ENCODE data around the gene CTBP1.

CTBP1 gene

GRCh38 chr4:1209821-1210220, 39.1 kb downstream of the CTBP1 start:
- DNase-seq (ENCODE audit: low read depth), result no peak

- no peak for DNase-seq (ENCODE audit: low read depth)
Measured at GRCh38 chr4:1208970-1209704, 39.8 kb downstream of the CTBP1 start.

DNA sequence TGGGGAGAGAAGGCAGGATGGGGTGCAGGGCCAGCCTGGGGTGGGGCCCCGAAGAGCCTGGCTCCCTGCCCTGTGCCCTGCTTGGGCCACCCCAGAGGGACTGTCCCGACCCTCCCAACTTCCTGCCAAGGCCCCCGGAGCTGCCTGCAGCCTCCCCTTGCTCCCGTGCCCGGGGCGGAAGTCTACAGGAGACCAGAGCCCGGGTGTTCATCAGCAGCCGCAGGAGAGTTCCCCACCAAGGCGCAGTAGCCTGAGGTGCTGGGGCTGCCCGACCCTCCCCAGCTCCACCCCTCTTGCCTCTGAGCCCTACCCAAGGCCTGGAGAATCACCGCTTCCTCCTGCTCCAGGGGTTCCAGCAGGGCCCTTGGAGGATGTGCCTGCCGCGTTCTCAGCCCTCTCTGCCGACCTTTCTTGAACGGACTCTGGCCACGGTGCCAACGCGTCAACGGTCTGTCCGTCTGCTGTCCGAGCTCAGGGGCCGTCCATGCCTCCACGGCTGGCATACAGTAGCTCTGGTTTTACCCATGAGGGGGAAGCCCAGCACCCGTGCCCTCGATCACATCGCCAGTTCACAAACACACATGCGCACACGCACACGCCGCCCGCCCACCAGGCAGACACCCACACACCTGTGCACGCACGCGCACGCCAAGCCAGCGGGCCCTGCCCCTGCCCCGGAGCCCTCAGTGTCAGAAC, 40.5 kb downstream of the CTBP1 start:
- DNase-seq (ENCODE audit: low read depth), result no peak

- no peak for DNase-seq (ENCODE audit: low read depth)
Measured at GRCh38 chr4:1207603-1208265, 41.2 kb downstream of the CTBP1 start.

DNA sequence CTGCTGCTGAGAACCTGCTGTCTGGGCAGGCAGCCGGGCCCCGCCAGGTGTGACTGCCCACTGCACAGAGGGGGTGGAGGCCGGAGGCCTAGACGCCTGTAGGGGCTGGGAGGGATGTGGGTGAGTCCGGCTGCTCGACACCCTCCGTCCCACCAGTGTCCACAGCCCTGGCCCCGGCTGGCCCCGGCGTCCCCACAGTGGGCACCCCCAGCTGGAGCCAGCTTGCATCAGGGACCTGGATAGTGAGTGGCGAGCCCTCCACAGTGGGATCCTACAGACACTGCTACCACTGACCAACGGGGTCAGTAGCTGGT, 41.8 kb downstream of the CTBP1 start:
- DNase-seq (ENCODE audit: low read depth), result no peak

DNA sequence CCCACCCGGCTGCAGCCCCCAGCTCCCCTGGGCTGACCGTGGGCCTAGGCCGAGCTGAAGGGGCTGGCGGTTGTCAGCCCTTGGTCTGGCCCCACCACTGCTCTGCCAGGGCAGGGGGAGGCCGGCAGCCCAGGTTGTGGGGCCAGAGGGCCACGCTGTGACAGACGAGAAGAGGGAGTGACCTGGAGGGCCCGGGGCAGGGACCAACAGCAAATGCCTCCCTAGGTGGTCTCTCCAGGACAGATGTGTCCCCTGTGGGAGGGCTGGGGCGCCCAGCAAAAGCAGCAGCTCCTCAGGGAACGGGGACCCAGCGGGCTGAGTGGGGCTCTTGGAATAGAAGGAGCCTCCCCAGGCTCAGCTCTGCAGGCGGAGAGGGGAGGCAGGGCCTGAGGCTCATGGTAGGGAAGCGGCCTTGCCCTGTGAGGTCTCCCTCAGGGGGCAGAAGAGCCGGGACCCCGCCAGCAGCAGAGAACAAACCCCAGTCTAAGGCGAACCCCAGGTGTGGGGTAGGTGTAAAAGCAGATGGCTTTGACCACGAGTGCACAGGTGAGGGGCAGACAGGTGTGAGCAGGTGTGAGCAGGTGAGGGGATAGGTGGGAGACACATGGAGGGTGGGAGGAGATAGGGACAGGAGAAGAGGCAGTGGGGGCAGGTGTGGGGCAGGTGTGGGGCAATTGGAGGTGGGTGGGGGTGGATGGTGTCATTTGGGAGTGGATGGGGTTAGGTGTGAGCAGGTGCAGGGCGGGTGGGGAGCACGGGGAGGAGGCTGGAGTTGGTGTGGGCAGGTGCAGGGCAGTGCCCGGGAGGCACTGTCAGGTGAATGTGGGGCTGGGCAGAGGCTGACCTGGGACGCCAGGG, 42.4 kb downstream of the CTBP1 start:
- DNase-seq (ENCODE audit: low read depth), result no peak

DNA sequence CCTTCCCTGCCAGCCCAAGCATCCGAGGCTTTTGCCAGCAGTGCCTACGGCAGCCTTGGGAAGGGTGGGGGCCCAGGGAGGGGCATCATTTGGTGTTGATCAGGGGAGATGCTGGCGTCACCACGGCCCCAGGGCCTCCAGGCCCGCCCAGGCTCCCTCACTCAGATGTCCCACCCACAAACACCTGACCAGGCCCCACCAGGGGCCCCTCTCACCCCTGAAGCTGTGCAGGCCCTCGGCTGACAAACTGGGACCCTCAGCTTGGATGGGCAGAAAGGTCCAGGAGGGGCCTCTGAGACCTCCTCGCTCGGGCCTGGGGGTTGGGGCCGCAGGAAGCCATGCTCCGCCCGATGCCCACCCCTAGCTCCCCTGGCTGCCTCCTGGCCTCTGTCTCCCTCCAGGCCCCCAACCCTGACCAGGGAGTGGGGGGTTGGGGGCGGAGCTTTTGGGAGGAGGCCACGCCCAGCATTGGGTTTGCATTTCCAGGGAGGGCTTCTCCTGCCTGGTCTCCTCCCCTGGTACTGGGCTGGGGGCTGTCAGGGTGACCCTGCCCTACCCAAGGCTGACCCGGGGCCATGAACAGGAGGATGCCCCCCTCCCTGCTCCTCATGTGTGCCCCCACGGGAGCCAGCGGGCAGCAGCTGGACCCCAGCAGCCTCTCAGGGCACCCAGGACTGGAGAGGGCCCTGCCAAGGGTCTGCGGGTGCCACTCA, 43.2 kb downstream of the CTBP1 start:
- no peak for DNase-seq (ENCODE audit: low read depth)

DNA sequence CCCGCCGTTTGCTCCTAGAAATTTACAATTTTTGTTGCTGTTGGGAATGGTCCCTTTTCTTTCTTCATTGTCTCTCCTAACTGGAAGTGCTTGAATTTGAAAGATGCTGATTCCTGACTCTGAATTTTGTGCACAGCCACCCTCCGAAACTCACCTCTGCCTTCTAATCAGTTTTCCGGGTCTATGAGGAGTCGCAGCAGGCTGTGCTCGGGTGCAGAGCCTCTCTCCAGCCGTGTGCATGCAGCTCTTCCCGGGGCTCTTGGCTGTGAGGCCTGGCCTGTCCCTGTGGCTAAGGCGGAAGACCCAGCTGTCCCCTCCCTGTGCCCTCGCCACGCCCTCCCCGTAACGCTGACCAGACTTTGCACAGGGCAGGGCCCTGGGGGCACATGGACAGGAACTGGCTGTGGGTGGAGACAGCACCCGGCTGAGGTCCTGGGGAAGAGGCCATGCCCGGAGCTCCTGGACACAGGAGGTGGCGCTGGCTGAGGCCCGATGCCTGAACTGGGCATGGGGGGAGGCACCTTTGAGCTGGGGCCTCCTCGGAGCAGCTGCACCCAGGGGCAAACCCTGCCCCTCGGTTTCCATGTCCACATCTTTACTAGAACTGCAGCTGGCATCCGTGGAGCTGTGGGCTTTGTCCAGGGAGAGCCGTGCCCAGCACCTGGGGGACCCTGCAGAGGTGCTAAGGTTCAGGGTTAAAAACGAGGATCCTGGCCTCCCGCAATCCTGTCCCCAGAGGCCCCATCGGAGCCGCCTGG, 43.9 kb downstream of the CTBP1 start:
- DNase-seq (ENCODE audit: low read depth), result no peak

GRCh38 chr4:1204286-1204827, 44.6 kb downstream of the CTBP1 start:
- DNase-seq (ENCODE audit: low read depth), result no peak

GRCh38 chr4:1203026-1203616, 45.8 kb downstream of the CTBP1 start:
- DNase-seq (ENCODE audit: low read depth), result no peak

DNA sequence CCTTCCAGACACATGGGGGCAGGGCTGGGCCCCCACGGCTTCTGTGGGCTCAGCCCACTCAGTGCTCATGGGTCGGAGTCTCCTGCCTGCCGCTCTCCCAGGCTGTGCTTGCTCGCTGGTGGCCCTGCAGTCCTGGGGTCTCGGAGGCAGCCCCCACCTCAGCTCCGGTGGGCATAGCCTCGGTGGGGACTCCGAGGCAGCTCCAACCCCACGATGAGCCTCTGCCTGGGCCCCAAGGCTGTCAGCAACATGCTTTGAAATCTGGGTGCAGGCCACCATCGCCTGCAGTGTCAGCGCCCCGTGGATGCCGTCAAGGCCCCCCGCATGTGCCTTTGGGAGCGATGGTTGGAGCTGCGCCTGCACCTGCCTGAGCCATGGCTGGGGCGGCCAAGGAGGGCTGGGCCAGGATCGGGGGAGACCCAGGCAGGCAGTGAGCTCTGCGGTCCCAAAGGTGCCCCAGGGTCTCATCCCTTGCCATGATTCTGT, 46.4 kb downstream of the CTBP1 start:
- no peak for DNase-seq (ENCODE audit: low read depth)

DNA sequence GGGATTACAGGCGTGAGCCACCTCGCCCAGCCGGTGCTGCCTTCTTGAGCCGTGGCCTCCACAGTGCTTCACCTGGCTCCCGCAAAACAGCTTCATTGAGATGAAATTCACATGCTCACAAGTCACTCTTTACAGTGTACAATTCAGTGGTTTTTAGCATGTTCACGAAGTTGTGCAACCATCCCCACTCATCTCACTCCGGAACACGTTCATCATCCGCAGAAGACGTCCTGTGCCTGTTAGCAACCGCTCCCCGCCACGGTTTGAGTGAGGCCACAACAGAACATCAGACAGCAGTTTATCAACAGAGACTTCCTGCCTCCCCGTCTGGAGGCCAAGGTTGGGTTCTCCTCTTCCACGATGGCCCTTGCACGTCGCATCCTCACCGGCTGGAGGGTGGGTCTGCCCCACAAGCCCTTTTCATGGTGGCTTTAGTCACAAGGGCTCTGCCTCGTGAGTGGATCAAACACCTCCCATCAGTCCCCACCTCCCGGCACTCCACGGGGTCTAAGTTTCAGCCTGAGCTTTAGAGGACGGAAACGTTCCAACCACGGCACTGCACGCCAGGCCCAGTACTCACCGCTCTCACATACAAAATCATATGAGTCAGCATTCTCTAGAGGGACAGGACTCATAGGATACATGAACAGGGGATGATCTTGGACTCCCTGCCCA, 46.9 kb downstream of the CTBP1 start:
- peak; percentile 66 for DNase-seq (ENCODE audit: low read depth)

DNA sequence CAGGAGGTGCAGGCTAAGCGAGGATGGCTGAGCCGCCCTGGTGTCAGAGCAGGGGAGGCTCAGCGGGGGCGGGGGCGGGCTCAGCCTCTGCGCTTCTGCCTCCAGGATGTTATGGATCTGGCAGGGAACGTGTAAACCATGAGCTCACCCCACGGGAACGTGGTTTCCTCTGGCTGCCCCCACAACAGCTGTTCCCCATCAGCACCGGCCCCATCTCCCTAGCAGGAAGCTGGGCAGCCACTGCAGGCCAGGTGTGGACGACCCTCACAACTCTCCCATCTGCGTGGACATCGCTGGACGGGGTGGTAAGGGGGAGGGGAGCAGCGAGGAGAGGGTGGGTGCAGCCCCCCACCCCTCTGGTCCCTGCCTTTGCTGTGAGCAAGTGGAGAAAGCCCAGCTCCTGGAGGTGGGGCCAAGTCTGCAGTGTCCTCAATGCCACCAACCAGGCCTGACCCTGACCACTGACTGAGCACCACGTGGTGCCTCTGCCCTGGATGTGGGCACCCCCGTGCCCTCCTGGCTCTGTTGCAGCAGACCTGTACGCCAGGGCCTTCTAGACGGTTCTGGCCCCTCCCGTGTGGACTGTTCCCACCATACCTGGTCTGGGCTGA, 48.4 kb downstream of the CTBP1 start:
- DNase-seq (ENCODE audit: low read depth), result no peak

DNA sequence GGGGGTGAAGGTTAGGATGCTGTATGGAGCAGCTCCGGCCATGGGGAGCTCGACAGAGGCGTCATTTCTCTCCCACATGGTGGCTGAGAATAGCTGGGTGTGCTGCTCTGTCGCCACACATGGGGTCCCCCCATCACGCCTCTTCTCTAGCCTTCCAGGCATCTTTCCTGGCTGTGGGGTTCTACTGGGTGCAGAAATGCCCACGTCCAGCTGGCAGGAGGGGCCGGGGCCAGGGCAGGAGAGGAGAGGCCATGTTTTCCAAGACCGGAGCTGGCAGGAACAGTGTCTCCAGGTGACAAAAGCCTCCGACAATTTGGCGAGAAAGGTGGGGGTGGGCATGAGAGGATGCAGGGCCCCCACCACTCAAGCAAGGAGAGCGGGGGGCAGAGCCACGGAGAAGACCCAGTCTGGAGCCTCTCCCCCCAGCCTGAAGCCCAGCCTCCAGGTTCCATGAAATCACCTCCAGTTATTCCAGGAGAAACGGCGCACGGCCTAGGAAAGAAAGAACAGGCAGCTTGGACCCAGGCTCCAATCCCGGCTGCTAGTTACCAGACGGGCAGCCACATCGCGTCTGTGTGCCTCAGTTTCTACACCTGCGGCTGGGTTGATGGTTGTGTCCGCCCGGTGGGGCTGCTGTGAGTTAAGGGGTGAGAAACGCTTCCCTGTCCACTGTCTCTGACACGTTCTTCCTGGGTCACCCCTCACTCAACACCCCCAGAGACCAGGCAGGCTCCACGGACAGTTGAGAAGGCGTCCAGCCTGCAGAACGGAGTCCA, 49.2 kb downstream of the CTBP1 start:
- no peak for DNase-seq (ENCODE audit: low read depth)

GRCh38 chr4:1198098-1198844, 50.7 kb downstream of the CTBP1 start:
- no peak for DNase-seq (ENCODE audit: low read depth)

DNA sequence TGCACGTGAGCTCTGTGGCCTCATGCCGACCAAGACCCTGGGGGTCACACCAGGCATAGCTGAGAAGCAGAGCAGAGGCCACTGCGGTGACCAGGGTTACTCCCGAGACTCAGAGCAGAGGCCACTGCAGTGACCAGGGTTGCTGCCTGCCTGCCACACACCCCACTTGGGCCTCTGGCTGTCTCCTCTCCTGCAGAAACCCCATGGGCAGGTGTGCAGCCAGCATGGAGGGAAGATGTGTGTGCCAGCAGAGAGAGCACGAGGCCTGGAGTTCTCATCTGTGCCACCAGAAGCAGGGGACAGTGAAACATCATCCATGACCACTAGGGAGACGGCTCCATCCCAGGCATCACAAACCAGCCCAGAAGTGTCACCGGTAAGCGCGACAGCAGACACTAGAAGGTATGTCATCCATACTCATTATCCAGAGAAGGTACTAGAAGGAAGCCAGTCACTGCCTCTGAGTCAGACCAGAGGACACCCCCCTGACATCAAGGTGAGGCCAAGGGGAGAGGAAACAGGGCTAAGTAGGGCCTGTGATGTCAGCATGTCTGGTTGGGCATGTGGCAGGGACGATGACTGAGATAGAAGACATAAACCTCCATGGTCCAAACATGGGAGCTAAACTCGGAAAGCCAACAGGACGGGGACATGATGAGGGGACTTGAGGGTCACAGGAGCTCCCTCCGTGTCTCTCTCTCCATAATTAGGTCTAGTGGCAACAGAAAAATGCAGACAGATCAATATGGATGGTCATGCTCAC, 52.3 kb downstream of the CTBP1 start:
- DNase-seq (ENCODE audit: low read depth), result no peak

GRCh38 chr4:1195891-1196401, 53.0 kb downstream of the CTBP1 start:
- DNase-seq (ENCODE audit: low read depth), result no peak

Data from stimulated activated CD8-positive, alpha-beta memory T cell treated with anti-CD3 and anti-CD28 coated beads, Interleukin-15, amount 100 ng/mL, for 1 hour (primary cell).